CD4-positive, CD25-positive, alpha-beta regulatory T cell (primary cell): ENCODE measurements around the gene INSRR. TPM values are rescaled to one million over a fixed set of nuclear protein-coding genes. Genes with fewer than 3 reads are reported as not detected.
A peak's percentile ranks its signal among the peaks of the same experiment; 100 is the strongest.

Experiments used
- ATAC-seq, 2 donors: fragments of 150-1000 bp; cut with Tn5 transposase; one replicate each; pipeline ENCODE4 v1.10.0; 2021; ENCODE audit warnings: low read depth in 2 of 2, moderate number of reproducible peaks in 2 of 2, moderate library complexity in 1 of 2
- DNase-seq, 3 donors: peaks; one replicate each; pipeline versions ENCODE4 v3.0.0 to v3.0.0-alpha.2; 2012 to 2022; ENCODE audit warnings: mixed read lengths in 1 of 3
- H3K27ac ChIP-seq: one replicate; pipeline ENCODE4 v1.7.0; 2013; ENCODE audit warnings: mild to moderate bottlenecking, low read length; ENCODE audit not compliant: insufficient read depth, poor library complexity, severe bottlenecking
- H3K27me3 ChIP-seq: one replicate; pipeline ENCODE4 v1.7.0; 2013; ENCODE audit warnings: low read length; ENCODE audit not compliant: control insufficient read depth, insufficient read depth
- H3K36me3 ChIP-seq: one replicate; pipeline ENCODE4 v1.7.0; 2013; ENCODE audit warnings: mild to moderate bottlenecking, low read length, moderate library complexity; ENCODE audit not compliant: control insufficient read depth, insufficient read depth
- H3K4me1 ChIP-seq: 2 replicates; pipeline ENCODE4 v1.7.0; 2013; ENCODE audit warnings: mild to moderate bottlenecking, low read length; ENCODE audit not compliant: insufficient read depth, control insufficient read depth, poor library complexity, severe bottlenecking
- H3K4me3 ChIP-seq: one replicate; pipeline ENCODE4 v1.7.0; 2013; ENCODE audit warnings: low read depth, mild to moderate bottlenecking, low read length, moderate library complexity
- H3K9me3 ChIP-seq, 2 experiments: 1 replicate in 1 of 2; 2 replicates in 1 of 2; pipeline ENCODE4 v1.7.0; 2013; ENCODE audit warnings: low read length in 2 of 2, mild to moderate bottlenecking in 1 of 2, moderate library complexity in 1 of 2; ENCODE audit not compliant: control insufficient read depth in 2 of 2
- H3K27ac Mint-ChIP-seq, 3 donors: one replicate each; pipeline ENCODE4 v1.8.0; 2020 to 2022; ENCODE audit warnings: mild to moderate bottlenecking in 3 of 3, mixed read lengths in 3 of 3, moderate library complexity in 2 of 3
- H3K27me3 Mint-ChIP-seq: one replicate; pipeline ENCODE4 v1.8.0; 2022; ENCODE audit warnings: mild to moderate bottlenecking, mixed read lengths
- H3K36me3 Mint-ChIP-seq: one replicate; pipeline ENCODE4 v1.8.0; 2020; ENCODE audit warnings: mixed read lengths
- H3K4me1 Mint-ChIP-seq, 4 donors: one replicate each; pipeline ENCODE4 v1.8.0; 2020 to 2022; ENCODE audit warnings: mixed read lengths in 4 of 4, mild to moderate bottlenecking in 1 of 4
- H3K4me3 Mint-ChIP-seq, 4 donors: one replicate each; pipeline ENCODE4 v1.8.0; 2020 to 2022; ENCODE audit warnings: mild to moderate bottlenecking in 4 of 4, mixed read lengths in 4 of 4, moderate library complexity in 3 of 4
- H3K9me3 Mint-ChIP-seq, 7 donors: one replicate each; pipeline ENCODE4 v1.8.0; 2020 to 2022; ENCODE audit warnings: mixed read lengths in 7 of 7, mild to moderate bottlenecking in 3 of 7, moderate library complexity in 2 of 7
- polyA plus RNA-seq, 4 donors: library from polyadenylated mRNA; unstranded; fragments of 300-500 nt; fragmentation: Illumina TruSeq; gene quantifications; one replicate each; pipeline ENCODE4 v1.2.3, GENCODE V29; 2021
- total RNA-seq: library from RNA; stranded (reverse); gene quantifications from one replicate; pipeline ENCODE4 v1.2.3, GENCODE V29; 2022

INSRR gene
- total and polyA plus RNA-seq, 5 donors from 2014 or later: 0.07 TPM; not detected in 4

GRCh38 chr1:156876281-156876680 lies 17.4 kb upstream of the INSRR start:
- no peaks in the 10 kb centered on the region for H3K27me3 ChIP-seq

GRCh38 chr1:156875341-156875615 lies 16.4 kb upstream of the INSRR start:
- Histone ChIP-seq H3K36me3 (no peaks in the 10 kb centered on the region), H3K9me3 (no peaks in the 10 kb centered on the region), H3K27ac (no peak overlapping the region), H3K27me3 (peaks cover 1% of the 10 kb centered on the region), H3K4me3 (no peak overlapping the region), H3K4me1 (no peaks in the 10 kb centered on the region)
- ATAC-seq: no peak
- H3K27ac Mint-ChIP-seq: no peak overlapping the region
- H3K27me3 Mint-ChIP-seq: peaks cover 6% of the 10 kb centered on the region
- H3K36me3 Mint-ChIP-seq: no peaks in the 10 kb centered on the region
- DNase-seq: no peak
- H3K4me1 Mint-ChIP-seq: no peaks in the 10 kb centered on the region
- H3K9me3 Mint-ChIP-seq: peaks cover 0 to 1% (median 0%) of the 10 kb centered on the region in 7 donors
- H3K4me3 Mint-ChIP-seq: no peak overlapping the region

More at GRCh38 chr1:156876281-156876680, 17.4 kb upstream of the INSRR start:
- DNase-seq: no peak
- H3K36me3 ChIP-seq: no peaks in the 10 kb centered on the region
- Mint-ChIP-seq H3K27me3 (peaks cover 6% of the 10 kb centered on the region), H3K36me3 (no peaks in the 10 kb centered on the region), H3K4me3 (no peak overlapping the region), H3K9me3 (peaks cover 0 to 1% (median 0%) of the 10 kb centered on the region in 7 donors), H3K27ac (no peak overlapping the region), H3K4me1 (no peaks in the 10 kb centered on the region)
- no peak overlapping the region for H3K27ac ChIP-seq
- no peaks in the 10 kb centered on the region for H3K9me3 ChIP-seq
- H3K4me3 ChIP-seq: no peak overlapping the region
- H3K4me1 ChIP-seq: no peaks in the 10 kb centered on the region
- no peak for ATAC-seq

- ATAC-seq (no peak), DNase-seq (no peak)
- peak overlapping the region in 2 of 3 donors; percentile 7 to 59 for H3K27ac Mint-ChIP-seq
- peaks cover 0 to 1% (median 0%) of the 10 kb centered on the region in 7 donors for H3K9me3 Mint-ChIP-seq
- H3K27ac ChIP-seq: no peak overlapping the region
- no peaks in the 10 kb centered on the region for H3K36me3 ChIP-seq
- H3K9me3 ChIP-seq: no peaks in the 10 kb centered on the region
- no peaks in the 10 kb centered on the region for H3K4me1 Mint-ChIP-seq
- H3K27me3 Mint-ChIP-seq: peaks cover 6% of the 10 kb centered on the region
- no peak overlapping the region for H3K4me3 ChIP-seq
- no peaks in the 10 kb centered on the region for H3K4me1 ChIP-seq
- no peak overlapping the region for H3K4me3 Mint-ChIP-seq
- H3K27me3 ChIP-seq: peaks cover 1% of the 10 kb centered on the region
- H3K36me3 Mint-ChIP-seq: no peaks in the 10 kb centered on the region
These were observed 15.8 kb upstream of the INSRR start for GRCh38 chr1:156874572-156875340.

GRCh38 chr1:156874142-156874541 lies 15.2 kb upstream of the INSRR start:
- Mint-ChIP-seq H3K36me3 (no peaks in the 10 kb centered on the region), H3K4me1 (no peaks in the 10 kb centered on the region), H3K27ac (no peak overlapping the region), H3K27me3 (peaks cover 12% of the 10 kb centered on the region), H3K9me3 (peaks cover 0 to 1% (median 0%) of the 10 kb centered on the region in 7 donors), H3K4me3 (no peak overlapping the region)
- ATAC-seq (no peak), DNase-seq (no peak)
- Histone ChIP-seq H3K4me3 (no peak overlapping the region), H3K4me1 (no peaks in the 10 kb centered on the region), H3K36me3 (no peaks in the 10 kb centered on the region), H3K9me3 (no peaks in the 10 kb centered on the region), H3K27me3 (peaks cover 1% of the 10 kb centered on the region), H3K27ac (no peak overlapping the region)

GRCh38 chr1:156873659-156874058 lies 14.7 kb upstream of the INSRR start:
- no peak for ATAC-seq
- H3K36me3 Mint-ChIP-seq: no peaks in the 10 kb centered on the region
- peaks cover 0 to 1% (median 0%) of the 10 kb centered on the region in 7 donors for H3K9me3 Mint-ChIP-seq
- H3K4me3 Mint-ChIP-seq: no peak overlapping the region
- Histone ChIP-seq H3K36me3 (no peaks in the 10 kb centered on the region), H3K27me3 (peaks cover 1% of the 10 kb centered on the region), H3K27ac (no peak overlapping the region), H3K4me3 (no peak overlapping the region), H3K4me1 (no peaks in the 10 kb centered on the region), H3K9me3 (no peaks in the 10 kb centered on the region)
- no peak overlapping the region for H3K27ac Mint-ChIP-seq
- H3K27me3 Mint-ChIP-seq: peaks cover 15% of the 10 kb centered on the region
- no peak for DNase-seq
- H3K4me1 Mint-ChIP-seq: no peaks in the 10 kb centered on the region

- Mint-ChIP-seq H3K4me1 (peaks cover 0 to 18% (median 0%) of the 10 kb centered on the region in 4 donors), H3K27ac (peak overlapping the region in 1 of 3 donors; percentile 38), H3K4me3 (no peak overlapping the region), H3K27me3 (peaks cover 15% of the 10 kb centered on the region), H3K9me3 (peaks cover 0 to 1% (median 0%) of the 10 kb centered on the region in 7 donors), H3K36me3 (no peaks in the 10 kb centered on the region)
- ATAC-seq (no peak), DNase-seq (no peak)
- Histone ChIP-seq H3K9me3 (no peaks in the 10 kb centered on the region), H3K4me3 (no peak overlapping the region), H3K36me3 (no peaks in the 10 kb centered on the region), H3K27ac (no peak overlapping the region), H3K4me1 (peaks cover 9% of the 10 kb centered on the region), H3K27me3 (peaks cover 1% of the 10 kb centered on the region)
These were observed 10.5 kb upstream of the INSRR start for GRCh38 chr1:156869455-156869854.

GRCh38 chr1:156868341-156868740 lies 9.4 kb upstream of the INSRR start:
- Histone ChIP-seq H3K9me3 (no peaks in the 10 kb centered on the region), H3K27me3 (peaks cover 5% of the 10 kb centered on the region), H3K27ac (no peak overlapping the region), H3K4me3 (no peak overlapping the region), H3K36me3 (no peaks in the 10 kb centered on the region), H3K4me1 (peaks cover 11% of the 10 kb centered on the region)
- Mint-ChIP-seq H3K9me3 (peaks cover 0 to 1% (median 0%) of the 10 kb centered on the region in 7 donors), H3K36me3 (no peaks in the 10 kb centered on the region), H3K4me1 (peaks cover 0 to 24% (median 4%) of the 10 kb centered on the region in 4 donors), H3K27me3 (peaks cover 19% of the 10 kb centered on the region), H3K27ac (no peak overlapping the region), H3K4me3 (no peak overlapping the region)
- no peak for DNase-seq
- no peak for ATAC-seq
